Left ventricle myocardium superior (tissue), 1 donor: ENCODE results near the gene HDAC9. TPM values are rescaled to one million over a fixed set of nuclear protein-coding genes. Genes with fewer than 3 reads are reported as not detected.
A peak's percentile ranks its signal among the peaks of the same experiment; 100 is the strongest.

Experiments used
- ATAC-seq: fragments of 200-7000 bp; cut with Tn5 transposase; one replicate; pipeline ENCODE4 v1.9.1; 2020; ENCODE audit warnings: mild to moderate bottlenecking, moderate library complexity
- DNase-seq: peaks from one replicate; pipeline ENCODE4 v3.0.0-alpha.2; 2020
- intact Hi-C: fragments of 100-400 bp; cut with micrococcal nuclease; formaldehyde crosslinking; loops from one replicate; pipeline ENCODE4 v1.11.0; 2022
- total RNA-seq: library from RNA; stranded (reverse); fragmentation: NEBNext Ultra II Directional; extraction: Animal tissue kit (Norgen Biotek cat#: 25700); gene quantifications from one replicate; pipeline ENCODE4 v1.2.1, GENCODE V29; 2021
- donor health status: DM: no; HTN: yes; CAD: no; lungs with severe emphysema.

The HDAC9 gene
- total RNA-seq, 1 donor from 2014 or later = 30.7 TPM

GRCh38 chr7:18893156-18893555 is 397.6 kb downstream of the HDAC9 start:
- no peak for DNase-seq
- intact Hi-C loops = no loop called here
- ATAC-seq = no peak

- intact Hi-C loops = no loop called here
- no peak for ATAC-seq
- DNase-seq = no peak
These were observed 398.6 kb downstream of the HDAC9 start for GRCh38 chr7:18894155-18894554.

- intact Hi-C loops = no loop called here
- ATAC-seq (no peak), DNase-seq (no peak)
These were observed 399.9 kb downstream of the HDAC9 start for GRCh38 chr7:18895456-18895855.

- intact Hi-C loops = no loop called here
- ATAC-seq (no peak), DNase-seq (no peak)
These were observed 400.9 kb downstream of the HDAC9 start for GRCh38 chr7:18896343-18896975.

GRCh38 chr7:18900236-18900635 is 404.7 kb downstream of the HDAC9 start:
- DNase-seq (no peak), ATAC-seq (no peak)
- intact Hi-C loops = no loop called here

GRCh38 chr7:18900803-18901202 is 405.3 kb downstream of the HDAC9 start:
- ATAC-seq = no peak
- intact Hi-C loops = no loop called here

GRCh38 chr7:18901351-18901750 is 405.8 kb downstream of the HDAC9 start:
- DNase-seq = no peak
- ATAC-seq = no peak
- intact Hi-C loops = no loop called here

More at GRCh38 chr7:18900803-18901202, 405.3 kb downstream of the HDAC9 start:
- DNase-seq = no peak

GRCh38 chr7:18901982-18902421 is 406.5 kb downstream of the HDAC9 start:
- DNase-seq (no peak), ATAC-seq (no peak)
- intact Hi-C loops = no loop called here

GRCh38 chr7:18902892-18903291 is 407.3 kb downstream of the HDAC9 start:
- DNase-seq (no peak), ATAC-seq (no peak)
- intact Hi-C loops = no loop called here

GRCh38 chr7:18903695-18904094 is 408.1 kb downstream of the HDAC9 start:
- peak; percentile 52 for ATAC-seq
- DNase-seq = no peak
- intact Hi-C loops = no loop called here

- DNase-seq (no peak), ATAC-seq (no peak)
- intact Hi-C loops = no loop called here
These were observed 409.9 kb downstream of the HDAC9 start for GRCh38 chr7:18905316-18905943.

- ATAC-seq (no peak), DNase-seq (no peak)
- intact Hi-C loops = no loop called here
These were observed 411.4 kb downstream of the HDAC9 start for GRCh38 chr7:18906901-18907300.

GRCh38 chr7:18913106-18913505 is 417.6 kb downstream of the HDAC9 start:
- DNase-seq = no peak
- intact Hi-C loops = no loop called here
- ATAC-seq = no peak

- ATAC-seq (no peak), DNase-seq (no peak)
- intact Hi-C loops = no loop called here
These were observed 421.3 kb downstream of the HDAC9 start for GRCh38 chr7:18916826-18917225.

GRCh38 chr7:18927134-18927533 is 431.6 kb downstream of the HDAC9 start:
- no peak for DNase-seq
- intact Hi-C loops = no loop called here
- ATAC-seq = no peak

- no peak for ATAC-seq
- intact Hi-C loops = no loop called here
- DNase-seq = no peak
These were observed 440.7 kb downstream of the HDAC9 start for GRCh38 chr7:18936265-18936664.

GRCh38 chr7:18939771-18940592 is 444.4 kb downstream of the HDAC9 start:
- ATAC-seq (no peak), DNase-seq (no peak)
- intact Hi-C loops = no loop called here

- DNase-seq (no peak), ATAC-seq (no peak)
- intact Hi-C loops = no loop called here
These were observed 445.1 kb downstream of the HDAC9 start for GRCh38 chr7:18940593-18941134.

- intact Hi-C loops = no loop called here
- DNase-seq = no peak
- peak; percentile 22 for ATAC-seq
These were observed 445.7 kb downstream of the HDAC9 start for GRCh38 chr7:18941207-18941606.

- no peak for ATAC-seq
- no peak for DNase-seq
- intact Hi-C loops = no loop called here
These were observed 453.0 kb downstream of the HDAC9 start for GRCh38 chr7:18948521-18948920.
